Measurements from ENCODE around the gene ALX4.

The ALX4 gene

DNA sequence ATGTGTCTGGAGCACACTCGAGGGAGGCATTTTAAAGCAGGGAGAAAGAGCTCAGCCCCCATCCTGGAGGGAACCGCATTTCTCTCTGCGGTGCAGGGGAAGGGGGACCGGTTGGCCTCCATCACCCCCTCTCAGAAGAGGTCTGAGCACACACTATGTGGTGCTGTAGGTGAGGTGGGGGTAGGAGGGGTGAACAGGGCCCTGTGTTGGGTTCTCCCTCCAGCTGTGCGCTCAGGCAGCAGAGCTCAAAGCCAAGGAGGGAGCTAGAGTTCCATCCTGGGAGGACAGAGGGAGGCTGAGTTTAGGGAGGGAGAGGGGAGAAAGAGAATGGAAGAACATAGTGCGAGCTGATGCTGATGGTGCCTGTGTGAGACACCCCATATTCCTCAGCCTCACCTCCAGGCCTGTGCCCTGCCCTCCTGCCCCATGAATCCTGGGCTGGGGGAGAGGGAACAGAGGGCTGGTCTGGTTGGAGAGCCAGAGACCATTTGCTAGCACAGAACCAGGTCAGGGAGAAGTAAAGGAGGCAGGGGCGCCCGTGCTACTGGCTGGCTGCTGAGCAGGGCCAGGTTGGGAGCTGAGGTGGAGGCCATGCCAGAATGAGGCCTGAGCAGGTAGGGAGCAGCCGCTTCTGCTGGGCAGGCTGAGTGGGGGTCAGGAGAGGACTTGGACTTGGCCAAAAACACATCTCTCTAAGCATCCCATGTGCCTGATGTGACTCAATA lies 43.7 kb downstream of the ALX4 start:
- no peaks in the 10 kb centered on the region for H3K4me1 ChIP-seq (ENCODE audit: control insufficient read depth, insufficient read depth, low read length)
- H3K9me3 ChIP-seq (ENCODE audit: control insufficient read depth, insufficient read depth, low read depth, low read length): no peaks in the 10 kb centered on the region
- no peak overlapping the region for H3K4me3 ChIP-seq (ENCODE audit: low read depth, low read length)
- H3K36me3 ChIP-seq (ENCODE audit: control insufficient read depth in 2 of 2, insufficient read depth in 1 of 2, low read length in 2 of 2): peaks cover 0 to 36% of the 10 kb centered on the region in 2 experiments; a peak in 1 of 3 replicates
- POLR2A ChIA-PET: no interaction called here
- H3K27ac ChIP-seq (ENCODE audit: extremely low read depth, low read depth, low read length): no peak overlapping the region
- CTCF ChIA-PET: interaction anchor here (0.7 to 1.9 kb wide), 3 partner anchors 20 to 364 kb away, joined by 4 to 5 read pairs (median 5); no protein-coding TSS in a partner anchor
- TF ChIP-seq ZNF768 (tag by site-specific recombination; IDR thresholded peaks at IDR 0.05) (no peak), ZNF544 (tag by site-specific recombination; IDR thresholded peaks at IDR 0.05) (no peak), ZFP41 (tag by site-specific recombination; IDR thresholded peaks at IDR 0.05; ENCODE audit: borderline replicate concordance) (no peak), ZNF548 (tag by site-specific recombination; IDR thresholded peaks at IDR 0.05) (no peak), ZFP69B (tag by site-specific recombination; IDR thresholded peaks at IDR 0.05) (no peak), ZNF747 (tag by site-specific recombination; IDR thresholded peaks at IDR 0.05) (no peak), ZNF16 (tag by site-specific recombination; IDR thresholded peaks at IDR 0.05; ENCODE audit: low read depth) (no peak), ZSCAN23 (tag by site-specific recombination; IDR thresholded peaks at IDR 0.05) (no peak), ZNF449 (tag by site-specific recombination; IDR thresholded peaks at IDR 0.05) (no peak), EGR2 (tag by site-specific recombination; IDR thresholded peaks at IDR 0.05; ENCODE audit: low read depth) (no peak)
- TF ChIP-seq, protein P1, sequence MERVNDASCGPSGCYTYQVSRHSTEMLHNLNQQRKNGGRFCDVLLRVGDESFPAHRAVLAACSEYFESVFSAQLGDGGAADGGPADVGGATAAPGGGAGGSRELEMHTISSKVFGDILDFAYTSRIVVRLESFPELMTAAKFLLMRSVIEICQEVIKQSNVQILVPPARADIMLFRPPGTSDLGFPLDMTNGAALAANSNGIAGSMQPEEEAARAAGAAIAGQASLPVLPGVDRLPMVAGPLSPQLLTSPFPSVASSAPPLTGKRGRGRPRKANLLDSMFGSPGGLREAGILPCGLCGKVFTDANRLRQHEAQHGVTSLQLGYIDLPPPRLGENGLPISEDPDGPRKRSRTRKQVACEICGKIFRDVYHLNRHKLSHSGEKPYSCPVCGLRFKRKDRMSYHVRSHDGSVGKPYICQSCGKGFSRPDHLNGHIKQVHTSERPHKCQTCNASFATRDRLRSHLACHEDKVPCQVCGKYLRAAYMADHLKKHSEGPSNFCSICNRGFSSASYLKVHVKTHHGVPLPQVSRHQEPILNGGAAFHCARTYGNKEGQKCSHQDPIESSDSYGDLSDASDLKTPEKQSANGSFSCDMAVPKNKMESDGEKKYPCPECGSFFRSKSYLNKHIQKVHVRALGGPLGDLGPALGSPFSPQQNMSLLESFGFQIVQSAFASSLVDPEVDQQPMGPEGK (tag by site-specific recombination; IDR thresholded peaks at IDR 0.05): no peak

DNA sequence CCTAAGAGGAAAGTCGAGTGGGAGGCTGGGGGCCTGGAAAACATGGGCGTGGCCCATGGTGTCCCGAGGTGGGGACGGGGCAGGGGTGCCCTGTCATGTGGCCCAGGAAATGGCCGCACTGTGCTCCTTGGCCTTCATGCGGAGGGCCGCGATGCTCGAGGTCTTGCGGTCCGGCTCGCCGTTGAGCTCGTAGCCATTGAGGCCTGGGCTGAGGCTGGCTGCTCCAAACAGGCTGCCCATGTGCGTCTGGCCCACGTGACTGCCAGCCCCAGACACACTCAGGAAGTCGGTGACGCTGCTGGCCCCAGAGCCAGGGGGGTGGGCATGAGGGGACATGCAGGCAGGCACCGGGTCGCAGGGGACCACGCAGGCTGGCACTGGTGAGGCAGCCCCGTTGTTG lies 45.2 kb downstream of the ALX4 start:
- Histone ChIP-seq H3K27ac (ENCODE audit: extremely low read depth, low read depth, low read length) (no peak overlapping the region), H3K36me3 (ENCODE audit: control insufficient read depth in 2 of 2, insufficient read depth in 1 of 2, low read length in 2 of 2) (peaks cover 0 to 35% of the 10 kb centered on the region in 2 experiments; a peak in 1 of 3 replicates), H3K4me1 (ENCODE audit: control insufficient read depth, insufficient read depth, low read length) (no peaks in the 10 kb centered on the region), H3K4me3 (ENCODE audit: low read depth, low read length) (no peak overlapping the region), H3K9me3 (ENCODE audit: control insufficient read depth, insufficient read depth, low read depth, low read length) (no peaks in the 10 kb centered on the region)
- TF ChIP-seq ZFP37 (tag by site-specific recombination; IDR thresholded peaks at IDR 0.05) (no peak), ZNF558 (tag by site-specific recombination; IDR thresholded peaks at IDR 0.05) (no peak), BCL11A (tag by site-specific recombination; IDR thresholded peaks at IDR 0.05; ENCODE audit: low read depth) (no peak), ZNF777 (tag by site-specific recombination; IDR thresholded peaks at IDR 0.05; ENCODE audit: borderline replicate concordance) (no peak), MEIS1 (CRISPR knock-in tag; IDR thresholded peaks at IDR 0.05; ENCODE audit: borderline replicate concordance) (no peak), ZNF324 (tag by site-specific recombination; IDR thresholded peaks at IDR 0.05) (no peak)
- CTCF ChIA-PET: no interaction called here
- POLR2A ChIA-PET: no interaction called here

- POLR2A ChIA-PET: no interaction called here
- no peaks in the 10 kb centered on the region for H3K4me1 ChIP-seq (ENCODE audit: control insufficient read depth, insufficient read depth, low read length)
- H3K36me3 ChIP-seq (ENCODE audit: control insufficient read depth in 2 of 2, insufficient read depth in 1 of 2, low read length in 2 of 2): peaks cover 0 to 35% of the 10 kb centered on the region in 2 experiments; a peak in 1 of 3 replicates
- CTCF ChIA-PET: interaction anchor here (0.9 kb wide), 1 partner anchor 21 kb away, joined by 5 read pairs; no protein-coding TSS in a partner anchor
- no peak overlapping the region for H3K27ac ChIP-seq (ENCODE audit: extremely low read depth, low read depth, low read length)
- no peaks in the 10 kb centered on the region for H3K9me3 ChIP-seq (ENCODE audit: control insufficient read depth, insufficient read depth, low read depth, low read length)
- no peak overlapping the region for H3K4me3 ChIP-seq (ENCODE audit: low read depth, low read length)
- TF ChIP-seq BCL11B (tag by site-specific recombination; IDR thresholded peaks at IDR 0.05; ENCODE audit: low read depth) (no peak), HOXD13 (CRISPR knock-in tag; IDR thresholded peaks at IDR 0.05; ENCODE audit: borderline replicate concordance) (no peak), ZNF76 (tag by site-specific recombination; IDR thresholded peaks at IDR 0.05; ENCODE audit: borderline replicate concordance, low read depth) (no peak), ZNF132 (tag by site-specific recombination; IDR thresholded peaks at IDR 0.05; ENCODE audit: borderline replicate concordance) (no peak), ZNF37A (tag by site-specific recombination; IDR thresholded peaks at IDR 0.05) (no peak)
- TF ChIP-seq, protein P1 (tag by site-specific recombination; IDR thresholded peaks at IDR 0.05): no peak
- TF ChIP-seq, protein P2, sequence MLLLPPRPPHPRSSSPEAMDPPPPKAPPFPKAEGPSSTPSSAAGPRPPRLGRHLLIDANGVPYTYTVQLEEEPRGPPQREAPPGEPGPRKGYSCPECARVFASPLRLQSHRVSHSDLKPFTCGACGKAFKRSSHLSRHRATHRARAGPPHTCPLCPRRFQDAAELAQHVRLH (tag by site-specific recombination; IDR thresholded peaks at IDR 0.05): no peak
Measured at GRCh38 chr11:44264438-44264749, 45.5 kb downstream of the ALX4 start.
